ENCODE results near the gene DCK. TPM values are rescaled to one million over a fixed set of nuclear protein-coding genes. Genes with fewer than 3 reads are reported as not detected.

The DCK gene
- total and polyA plus RNA-seq, 2 of the 4 experiments (the other 2 are of a cell fraction): 7.0 to 8.9 TPM

DNA sequence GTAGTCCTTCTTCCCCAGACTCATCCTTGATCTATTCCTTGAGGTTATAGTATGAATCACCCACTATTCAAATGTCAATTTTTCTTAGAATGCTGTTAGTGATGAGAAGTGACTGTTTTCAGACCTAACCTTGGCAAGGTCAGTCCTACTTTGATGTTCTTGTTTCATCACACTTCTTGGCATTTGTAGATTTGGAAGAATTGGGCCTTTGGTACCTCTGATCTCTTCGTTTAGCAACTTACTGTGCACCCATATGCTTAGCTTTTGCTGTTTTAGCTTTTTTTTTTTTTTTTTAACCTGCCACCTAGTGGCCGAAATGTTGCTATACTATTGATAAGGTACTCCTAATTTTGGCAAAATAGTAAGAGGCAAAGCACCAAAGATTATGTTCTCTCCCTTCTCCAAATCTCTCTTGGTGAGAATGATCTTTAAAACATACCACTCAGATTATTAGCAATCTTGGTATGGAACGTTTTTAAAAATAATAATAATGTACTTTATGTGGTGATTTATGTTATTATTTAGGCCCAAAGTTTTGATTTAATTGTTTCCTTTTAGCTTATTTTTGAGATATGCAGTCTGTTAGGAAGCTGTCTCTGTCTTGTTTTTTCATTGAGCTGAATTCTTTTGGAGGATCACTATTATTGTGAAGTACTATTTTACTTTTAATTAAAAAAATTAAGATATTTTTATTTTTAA lies 16.6 kb downstream of the DCK start:
- in situ Hi-C loops (cut with MboI; ENCODE audit: low sequenced_read_pairs) (no loop called here), intact Hi-C loops (cut with micrococcal nuclease) (loop anchor here (1.0 to 5.0 kb wide), 2 partner anchors 172 to 323 kb away; partner anchors contain the start of gene UTP3), dilution Hi-C loops (cut with HindIII; ENCODE audit: low sequenced_read_pairs, unreplicated experiment) (no loop called here)
- peak overlapping the region; percentile 97 for H4K5ac ChIP-seq (ENCODE audit: low read depth, low read length)
- DNase-seq (peak; percentile 56), ATAC-seq (ENCODE audit: low read depth) (peak; percentile 59)
- H3K36me3 ChIP-seq (ENCODE audit: control insufficient read depth, insufficient read depth, low read length): 0 out of 2 replicates have a peak, but pooled peaks cover 1% of the 10 kb centered on the region
- H4K91ac ChIP-seq (ENCODE audit: insufficient read depth, low read depth, low read length): peak overlapping the region; percentile 50; the same call in 1 of the 2 replicates
- H3K9ac ChIP-seq (ENCODE audit: low read depth, low read length): no peak overlapping the region
- peak overlapping the region; percentile 79; the same call in 1 of the 2 replicates for H2BK20ac ChIP-seq (ENCODE audit: low read depth, low read length)
- CTCF ChIA-PET: interaction anchor here (0.5 to 1.7 kb wide), 16 partner anchors 9 to 440 kb away, joined by 3 to 6 read pairs (median 4); partner anchors contain the start of gene DCK
- no peak overlapping the region; the same call in 1 of the 2 replicates for H3K4ac ChIP-seq (ENCODE audit: low read depth, low read length)
- POLR2A ChIA-PET (ENCODE audit: unreplicated experiment): interaction anchor here (0.6 kb wide), 3 partner anchors 10 to 19 kb away, joined by 4 read pairs; no protein-coding TSS in a partner anchor
- no CpG with 5 or more reads among the region's 3 CpGs for WGBS, 2 experiments (ENCODE audit: extremely low coverage in 2 of 2, insufficient read length in 1 of 2)
- H4K8ac ChIP-seq (ENCODE audit: low read depth in 2 of 2, low read length in 2 of 2): peak overlapping the region in 1 of 2 experiments; percentile 80; a peak in 1 of 4 replicates
- no peaks in the 10 kb centered on the region for H3K9me1 ChIP-seq (ENCODE audit: insufficient read depth, low read length)
- peak overlapping the region; percentile 97; the same call in 1 of the 2 replicates for H3K18ac ChIP-seq (ENCODE audit: low read depth, low read length)
- no TSS peak for BruUV-seq (replicated peaks)
- H3K14ac ChIP-seq (replicated peaks; ENCODE audit: low read depth, low read length): no peak overlapping the region
- no peak overlapping the region for H3K27ac ChIP-seq (ENCODE audit: insufficient read depth, low read length)
- H3K9me3 ChIP-seq (ENCODE audit: control insufficient read depth, insufficient read depth, low read length): no peaks in the 10 kb centered on the region
- no peak overlapping the region for H3K4me3 ChIP-seq (ENCODE audit: insufficient read depth, low read depth, low read length)
- H3K4me1 ChIP-seq (ENCODE audit: control insufficient read depth, insufficient read depth, low read length): peaks cover 8% of the 10 kb centered on the region
- no peak overlapping the region for H2AFZ ChIP-seq (replicated peaks; ENCODE audit: low read length, poor library complexity)
- no peaks in the 10 kb centered on the region for H3K27me3 ChIP-seq (ENCODE audit: control insufficient read depth, insufficient read depth, low read length)
- no peak overlapping the region for H2AK9ac ChIP-seq (replicated peaks; ENCODE audit: low read depth, low read length, poor library complexity)
- H2AK5ac ChIP-seq (ENCODE audit: low read depth, low read length): peak overlapping the region; percentile 61; the same call in 1 of the 2 replicates
- H2BK5ac ChIP-seq (ENCODE audit: low read depth, low read length, poor library complexity, severe bottlenecking): peak overlapping the region; percentile 84
- H2BK120ac ChIP-seq (ENCODE audit: low read depth, low read length): 0 out of 2 replicates have a peak overlapping the region, but pooled peaks have one; percentile 30
- peak overlapping the region; percentile 88; the same call in 1 of the 3 replicates for H2BK15ac ChIP-seq (ENCODE audit: low read depth, low read length)
- H3K4me2 ChIP-seq (ENCODE audit: low read depth, low read length): peak overlapping the region; percentile 91
- peaks cover 6 to 34% of the 10 kb centered on the region in 2 experiments; a peak in 3 of 4 replicates for H3K79me1 ChIP-seq (ENCODE audit: low read depth in 1 of 2, low read length in 2 of 2)
- H3K56ac ChIP-seq (ENCODE audit: extremely low read depth, insufficient read depth, low read length): no peak overlapping the region
- peaks cover 3% of the 10 kb centered on the region; the same call in 1 of the 2 replicates for H4K20me1 ChIP-seq (ENCODE audit: insufficient read depth, low read length)
- H3K23ac ChIP-seq (ENCODE audit: low read depth, low read length): no peak overlapping the region
- TF ChIP-seq SMC3 (IDR thresholded peaks at IDR 0.05; ENCODE audit: low read depth, low read length): peak; percentile 50
- no peak for TF ChIP-seq BHLHE40 (IDR thresholded peaks at IDR 0.05; ENCODE audit: low read depth, low read length)
- TF ChIP-seq RFX5 (IDR thresholded peaks at IDR 0.05; ENCODE audit: low read depth, low read length): no peak
- no peak for TF ChIP-seq RCOR1 (IDR thresholded peaks at IDR 0.05; ENCODE audit: insufficient replicate concordance, low read length)
- TF ChIP-seq NFE2L2 (IDR thresholded peaks at IDR 0.05; ENCODE audit: low read depth, low read length): no peak
- TF ChIP-seq CHD1 (IDR thresholded peaks at IDR 0.05; ENCODE audit: low read depth, low read length): no peak
- no peak for TF ChIP-seq POLR2A (IDR thresholded peaks at IDR 0.05; ENCODE audit: low read depth, low read length)
- TF ChIP-seq MXI1 (IDR thresholded peaks at IDR 0.05; ENCODE audit: borderline replicate concordance, low read depth, low read length): no peak
- TF ChIP-seq, protein P1, sequence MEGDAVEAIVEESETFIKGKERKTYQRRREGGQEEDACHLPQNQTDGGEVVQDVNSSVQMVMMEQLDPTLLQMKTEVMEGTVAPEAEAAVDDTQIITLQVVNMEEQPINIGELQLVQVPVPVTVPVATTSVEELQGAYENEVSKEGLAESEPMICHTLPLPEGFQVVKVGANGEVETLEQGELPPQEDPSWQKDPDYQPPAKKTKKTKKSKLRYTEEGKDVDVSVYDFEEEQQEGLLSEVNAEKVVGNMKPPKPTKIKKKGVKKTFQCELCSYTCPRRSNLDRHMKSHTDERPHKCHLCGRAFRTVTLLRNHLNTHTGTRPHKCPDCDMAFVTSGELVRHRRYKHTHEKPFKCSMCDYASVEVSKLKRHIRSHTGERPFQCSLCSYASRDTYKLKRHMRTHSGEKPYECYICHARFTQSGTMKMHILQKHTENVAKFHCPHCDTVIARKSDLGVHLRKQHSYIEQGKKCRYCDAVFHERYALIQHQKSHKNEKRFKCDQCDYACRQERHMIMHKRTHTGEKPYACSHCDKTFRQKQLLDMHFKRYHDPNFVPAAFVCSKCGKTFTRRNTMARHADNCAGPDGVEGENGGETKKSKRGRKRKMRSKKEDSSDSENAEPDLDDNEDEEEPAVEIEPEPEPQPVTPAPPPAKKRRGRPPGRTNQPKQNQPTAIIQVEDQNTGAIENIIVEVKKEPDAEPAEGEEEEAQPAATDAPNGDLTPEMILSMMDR (conservative IDR thresholded peaks at IDR 0.05; ENCODE audit: low read depth, low read length): peak; percentile 58
- TF ChIP-seq RAD21 (IDR thresholded peaks at IDR 0.05; ENCODE audit: low read length): peak; percentile 30
- 0 out of 2 replicates have a peak, but pooled peaks have one; percentile 34 for TF ChIP-seq MAFK (IDR thresholded peaks at IDR 0.05; ENCODE audit: low read depth, low read length)
- TF ChIP-seq, protein P2, sequence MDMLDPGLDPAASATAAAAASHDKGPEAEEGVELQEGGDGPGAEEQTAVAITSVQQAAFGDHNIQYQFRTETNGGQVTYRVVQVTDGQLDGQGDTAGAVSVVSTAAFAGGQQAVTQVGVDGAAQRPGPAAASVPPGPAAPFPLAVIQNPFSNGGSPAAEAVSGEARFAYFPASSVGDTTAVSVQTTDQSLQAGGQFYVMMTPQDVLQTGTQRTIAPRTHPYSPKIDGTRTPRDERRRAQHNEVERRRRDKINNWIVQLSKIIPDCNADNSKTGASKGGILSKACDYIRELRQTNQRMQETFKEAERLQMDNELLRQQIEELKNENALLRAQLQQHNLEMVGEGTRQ (IDR thresholded peaks at IDR 0.05; ENCODE audit: low read depth, low read length): no peak
- TF ChIP-seq, protein P3, sequence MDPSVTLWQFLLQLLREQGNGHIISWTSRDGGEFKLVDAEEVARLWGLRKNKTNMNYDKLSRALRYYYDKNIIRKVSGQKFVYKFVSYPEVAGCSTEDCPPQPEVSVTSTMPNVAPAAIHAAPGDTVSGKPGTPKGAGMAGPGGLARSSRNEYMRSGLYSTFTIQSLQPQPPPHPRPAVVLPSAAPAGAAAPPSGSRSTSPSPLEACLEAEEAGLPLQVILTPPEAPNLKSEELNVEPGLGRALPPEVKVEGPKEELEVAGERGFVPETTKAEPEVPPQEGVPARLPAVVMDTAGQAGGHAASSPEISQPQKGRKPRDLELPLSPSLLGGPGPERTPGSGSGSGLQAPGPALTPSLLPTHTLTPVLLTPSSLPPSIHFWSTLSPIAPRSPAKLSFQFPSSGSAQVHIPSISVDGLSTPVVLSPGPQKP (IDR thresholded peaks at IDR 0.05; ENCODE audit: borderline replicate concordance, low read depth, low read length): no peak
- no peak for TF ChIP-seq CEBPB (IDR thresholded peaks at IDR 0.05; ENCODE audit: low read depth, low read length)
